Keratinocyte (primary cell): ENCODE measurements around the gene FTCD. TPM values are rescaled to one million over a fixed set of nuclear protein-coding genes. Genes with fewer than 3 reads are reported as not detected.

Experiments used
- DNase-seq: peaks from one replicate; pipeline ENCODE4 v3.0.0-alpha.2; 2011; ENCODE audit warnings: low read depth, missing footprints, low spot score
- FAIRE-seq: peaks from 2 replicates; lab custom pipeline; 2011; peaks lifted over from hg19 to GRCh38; lab: Jason Lieb, UNC
- H2AFZ ChIP-seq: 2 replicates; pipeline ENCODE4 v1.6.0; 2012; ENCODE audit warnings: low read length, control low read depth, inconsistent platforms; ENCODE audit not compliant: control insufficient read depth
- H3K27ac ChIP-seq: 2 replicates; pipeline ENCODE4 v1.5.1; 2011; ENCODE audit warnings: low read length; ENCODE audit not compliant: control insufficient read depth, insufficient read depth
- H3K27me3 ChIP-seq: 3 replicates; pipeline ENCODE4 v1.6.0; 2011; ENCODE audit warnings: low read length; ENCODE audit not compliant: control insufficient read depth, insufficient read depth; ENCODE audit errors: extremely low read depth
- H3K36me3 ChIP-seq, 2 experiments: 2 replicates in 1 of 2; 3 replicates in 1 of 2; pipeline ENCODE4 v1.5.1; 2011; ENCODE audit warnings: low read length in 2 of 2, mild to moderate bottlenecking in 1 of 2; ENCODE audit not compliant: control insufficient read depth in 2 of 2, insufficient read depth in 2 of 2; ENCODE audit errors: extremely low read depth in 1 of 2
- H3K4me1 ChIP-seq: 3 replicates; pipeline ENCODE4 v1.5.1; 2011; ENCODE audit warnings: low read length; ENCODE audit not compliant: control insufficient read depth, insufficient read depth; ENCODE audit errors: extremely low read depth
- H3K4me2 ChIP-seq: 3 replicates; pipeline ENCODE4 v1.6.0; 2011; ENCODE audit warnings: low read depth, low read length; ENCODE audit not compliant: control insufficient read depth, insufficient read depth; ENCODE audit errors: extremely low read depth
- H3K4me3 ChIP-seq, 3 experiments: fragments of 200-600 bp in 1 of 3; sonication (generic) in 1 of 3; 2 replicates in 2 of 3; 3 replicates in 1 of 3; pipeline ENCODE4 v1.5.1; 2011 to 2016; ENCODE audit warnings: low read length in 3 of 3, mild to moderate bottlenecking in 3 of 3, control low read depth in 2 of 3, inconsistent platforms in 1 of 3, low read depth in 1 of 3, mixed read lengths in 1 of 3, mixed run types in 1 of 3, moderate library complexity in 1 of 3; ENCODE audit not compliant: control insufficient read depth in 2 of 3, insufficient read depth in 2 of 3; ENCODE audit errors: extremely low read depth in 1 of 3
- H3K79me2 ChIP-seq: 2 replicates; pipeline ENCODE4 v1.6.0; 2012; ENCODE audit warnings: low read length; ENCODE audit not compliant: control insufficient read depth, insufficient read depth
- H3K9ac ChIP-seq: 3 replicates; pipeline ENCODE4 v1.6.0; 2011; ENCODE audit warnings: low read length; ENCODE audit not compliant: control insufficient read depth, insufficient read depth; ENCODE audit errors: extremely low read depth
- H3K9me1 ChIP-seq: 3 replicates; pipeline ENCODE4 v1.6.0; 2011; ENCODE audit warnings: low read length; ENCODE audit not compliant: control insufficient read depth, insufficient read depth; ENCODE audit errors: extremely low read depth
- H3K9me3 ChIP-seq: 2 replicates; pipeline ENCODE4 v1.5.1; 2012; ENCODE audit warnings: low read depth, low read length; ENCODE audit not compliant: control insufficient read depth
- H4K20me1 ChIP-seq: 3 replicates; pipeline ENCODE4 v1.6.0; 2011; ENCODE audit warnings: low read length; ENCODE audit not compliant: control insufficient read depth, insufficient read depth; ENCODE audit errors: extremely low read depth
- EZH2 ChIP-seq: IDR thresholded peaks from one replicate; pipeline ENCODE4 v1.6.1; 2012; ENCODE audit warnings: inconsistent platforms, mild to moderate bottlenecking, low read length, moderate library complexity
- dilution Hi-C: fragments of 300-500 bp; cut with MboI; formaldehyde crosslinking; loops from one replicate; pipeline ENCODE4 v1.7.0; 2020; ENCODE audit warnings: low sequenced_read_pairs; ENCODE audit not compliant: extremely low pct_ligation_motif_present
- polyA plus RNA-seq, 5 experiments: library from polyadenylated mRNA; depleted of rRNA in 3 of 5; stranded (reverse) in 3 of 5; stranded (forward) in 1 of 5; unstranded in 1 of 5; fragments of >200 nt; gene quantifications; 1 replicate in 1 of 5; 2 replicates in 3 of 5; 3 replicates in 1 of 5; pipeline versions ENCODE4 v1.2.1 to v1.2.3, GENCODE V29; 2011 to 2012; ENCODE audit warnings: missing spikeins in 2 of 5, low read depth in 1 of 5, low replicate concordance in 1 of 5
- TF ChIP-seq, protein P1 (sequence below), 3 experiments: IDR thresholded peaks in 1 of 3; conservative IDR thresholded peaks in 1 of 3; optimal IDR thresholded peaks in 1 of 3; 2 replicates in 2 of 3; 3 replicates in 1 of 3; pipeline versions ENCODE3 to v1.5.1; 2011; ENCODE audit warnings: low read length in 3 of 3, mild to moderate bottlenecking in 3 of 3, moderate library complexity in 2 of 3, control low read depth in 1 of 3, inconsistent platforms in 1 of 3; ENCODE audit not compliant: insufficient read depth in 2 of 3; ENCODE audit errors: extremely low read depth in 1 of 3

FTCD gene
- polyA plus RNA-seq, 1 donor (not counting 4 experiments of a cell fraction or from before 2014, with no cell fraction given) = not detected

DNA sequence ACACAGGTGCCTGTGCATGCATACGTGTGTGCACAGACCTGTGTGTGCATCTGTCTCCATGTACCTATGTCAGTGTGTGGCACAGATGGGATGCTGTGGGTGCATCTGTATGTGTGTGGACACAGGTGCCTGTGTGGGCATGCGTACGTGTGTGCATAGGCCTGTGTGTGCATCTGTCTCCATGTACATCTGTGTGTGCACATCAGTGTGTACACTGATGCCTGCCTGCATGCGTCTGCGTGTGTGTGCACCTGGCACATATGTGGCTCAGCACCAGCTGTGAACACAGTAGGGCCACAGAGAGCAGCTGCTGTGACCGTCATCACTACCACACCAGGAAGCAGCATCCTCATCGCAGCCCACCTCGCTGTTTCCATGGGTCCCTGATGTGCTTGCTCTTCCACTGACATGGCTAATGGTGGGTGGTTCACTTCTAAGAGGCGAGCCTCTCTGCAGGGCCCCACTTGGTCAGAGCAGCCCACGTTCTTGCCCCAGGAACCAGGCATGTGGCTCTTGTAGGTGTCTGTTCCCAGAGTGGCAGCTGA is 38.5 kb upstream of the FTCD start:
- Histone ChIP-seq H3K36me3 (peaks cover 57 to 66% of the 10 kb centered on the region in 2 experiments), H3K9me1 (no peaks in the 10 kb centered on the region), H3K9me3 (no peaks in the 10 kb centered on the region), H3K4me3 (no peak overlapping the region), H3K9ac (no peak overlapping the region), H3K4me2 (no peak overlapping the region), H3K27me3 (no peaks in the 10 kb centered on the region), H3K79me2 (peaks cover 6% of the 10 kb centered on the region), H4K20me1 (peaks cover 5% of the 10 kb centered on the region), H3K4me1 (peaks cover 17% of the 10 kb centered on the region), H3K27ac (no peak overlapping the region), H2AFZ (no peak overlapping the region)
- FAIRE-seq (no peak), DNase-seq (no peak)
- TF ChIP-seq, protein P1, sequence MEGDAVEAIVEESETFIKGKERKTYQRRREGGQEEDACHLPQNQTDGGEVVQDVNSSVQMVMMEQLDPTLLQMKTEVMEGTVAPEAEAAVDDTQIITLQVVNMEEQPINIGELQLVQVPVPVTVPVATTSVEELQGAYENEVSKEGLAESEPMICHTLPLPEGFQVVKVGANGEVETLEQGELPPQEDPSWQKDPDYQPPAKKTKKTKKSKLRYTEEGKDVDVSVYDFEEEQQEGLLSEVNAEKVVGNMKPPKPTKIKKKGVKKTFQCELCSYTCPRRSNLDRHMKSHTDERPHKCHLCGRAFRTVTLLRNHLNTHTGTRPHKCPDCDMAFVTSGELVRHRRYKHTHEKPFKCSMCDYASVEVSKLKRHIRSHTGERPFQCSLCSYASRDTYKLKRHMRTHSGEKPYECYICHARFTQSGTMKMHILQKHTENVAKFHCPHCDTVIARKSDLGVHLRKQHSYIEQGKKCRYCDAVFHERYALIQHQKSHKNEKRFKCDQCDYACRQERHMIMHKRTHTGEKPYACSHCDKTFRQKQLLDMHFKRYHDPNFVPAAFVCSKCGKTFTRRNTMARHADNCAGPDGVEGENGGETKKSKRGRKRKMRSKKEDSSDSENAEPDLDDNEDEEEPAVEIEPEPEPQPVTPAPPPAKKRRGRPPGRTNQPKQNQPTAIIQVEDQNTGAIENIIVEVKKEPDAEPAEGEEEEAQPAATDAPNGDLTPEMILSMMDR (optimal IDR thresholded peaks at IDR 0.05 in 1 of 3, IDR thresholded peaks at IDR 0.05 in 1 of 3, conservative IDR thresholded peaks at IDR 0.05 in 1 of 3; ENCODE audit: extremely low read depth in 1 of 3, insufficient read depth in 2 of 3, low read length in 3 of 3) = no peak
- TF ChIP-seq EZH2 = no peak
- dilution Hi-C loops = no loop called here

GRCh38 chr21:46191686-46192575 is 36.6 kb upstream of the FTCD start:
- H3K9me3 ChIP-seq = no peaks in the 10 kb centered on the region
- H3K4me3 ChIP-seq = no peak overlapping the region
- H4K20me1 ChIP-seq = peaks cover 5% of the 10 kb centered on the region
- H3K4me1 ChIP-seq = peaks cover 23% of the 10 kb centered on the region
- no peaks in the 10 kb centered on the region for H3K27me3 ChIP-seq
- DNase-seq = no peak
- no peaks in the 10 kb centered on the region for H3K9me1 ChIP-seq
- peaks cover 56 to 59% of the 10 kb centered on the region in 2 experiments for H3K36me3 ChIP-seq
- TF ChIP-seq, protein P1 (optimal IDR thresholded peaks at IDR 0.05 in 1 of 3, IDR thresholded peaks at IDR 0.05 in 1 of 3, conservative IDR thresholded peaks at IDR 0.05 in 1 of 3; ENCODE audit: extremely low read depth in 1 of 3, insufficient read depth in 2 of 3, low read length in 3 of 3) = no peak
- no peak for TF ChIP-seq EZH2
- H3K9ac ChIP-seq = no peak overlapping the region
- FAIRE-seq = no peak
- H3K27ac ChIP-seq = no peak overlapping the region
- no peak overlapping the region for H3K4me2 ChIP-seq
- dilution Hi-C loops = no loop called here
- no peak overlapping the region for H2AFZ ChIP-seq
- peaks cover 2% of the 10 kb centered on the region for H3K79me2 ChIP-seq
